Right hindlimb (tissue), 1 donor: ENCODE measurements around the gene ZNF263.

Experiments
- DNase-seq: peaks from one replicate; pipeline ENCODE4 v3.0.0-alpha.2; 2018

The ZNF263 gene

DNA sequence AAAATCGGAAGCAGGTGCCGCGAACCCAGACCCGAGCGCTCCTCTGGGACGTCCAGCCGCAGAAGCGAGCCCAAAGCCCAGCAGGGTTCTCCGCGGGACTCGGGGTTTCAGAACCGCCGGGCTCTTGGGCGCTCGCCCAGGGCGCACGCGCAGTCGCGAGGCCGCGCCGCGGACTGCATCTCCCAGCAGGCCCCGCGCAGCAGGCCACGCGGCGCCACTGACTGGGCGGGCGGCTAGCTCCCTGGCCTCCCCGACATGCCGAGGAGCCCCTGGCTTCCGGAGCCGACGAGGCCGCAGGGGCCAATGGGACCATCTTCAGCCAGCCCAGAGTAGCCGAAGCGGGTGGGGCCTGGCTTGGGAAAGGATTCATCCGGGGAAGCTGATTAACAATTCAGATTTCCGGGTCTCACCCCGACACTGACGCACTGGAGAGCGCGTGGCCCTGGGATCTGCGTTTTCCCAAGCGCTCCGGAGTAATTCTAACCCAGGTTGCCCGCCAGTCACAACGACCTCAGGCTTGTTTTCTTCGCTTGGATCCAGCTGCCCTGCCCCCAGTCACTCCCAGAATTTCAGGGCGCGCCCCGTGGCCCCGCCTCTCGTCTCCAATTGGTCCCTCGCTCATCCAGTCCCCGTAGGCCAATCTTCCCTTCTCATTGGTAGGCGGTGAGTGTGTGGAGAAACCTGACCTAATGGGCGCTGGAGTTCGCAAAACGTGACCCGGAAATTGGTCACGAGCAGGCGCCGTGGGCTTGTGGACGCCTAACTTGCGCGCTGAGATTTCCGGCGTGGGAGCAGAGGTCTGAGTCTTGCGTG is at the start of gene ZNF263:
ZNF263 (plus strand) TSS at position 762 of the 813 bp plus-strand sequence. CDS start 328 bp downstream, outside the sequence.
- DNase-seq, result peak; percentile 98

DNA sequence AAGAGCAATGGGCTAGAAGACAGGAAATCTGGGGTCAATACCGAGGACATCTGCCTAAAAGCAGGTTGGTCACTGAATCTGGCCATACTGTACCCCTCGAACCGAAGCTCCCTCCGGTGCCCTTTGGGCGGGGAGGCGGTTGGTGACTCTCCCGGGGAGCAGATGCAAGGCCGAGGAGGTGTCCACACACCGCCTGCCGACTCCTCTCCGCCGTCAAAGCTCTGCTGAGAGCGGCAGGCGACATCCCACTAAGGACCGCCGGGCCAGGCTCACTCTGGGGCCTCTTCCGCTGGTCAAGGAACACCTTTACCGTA is 48.8 kb upstream of the ZNF263 start:
- DNase-seq, result no peak

DNA sequence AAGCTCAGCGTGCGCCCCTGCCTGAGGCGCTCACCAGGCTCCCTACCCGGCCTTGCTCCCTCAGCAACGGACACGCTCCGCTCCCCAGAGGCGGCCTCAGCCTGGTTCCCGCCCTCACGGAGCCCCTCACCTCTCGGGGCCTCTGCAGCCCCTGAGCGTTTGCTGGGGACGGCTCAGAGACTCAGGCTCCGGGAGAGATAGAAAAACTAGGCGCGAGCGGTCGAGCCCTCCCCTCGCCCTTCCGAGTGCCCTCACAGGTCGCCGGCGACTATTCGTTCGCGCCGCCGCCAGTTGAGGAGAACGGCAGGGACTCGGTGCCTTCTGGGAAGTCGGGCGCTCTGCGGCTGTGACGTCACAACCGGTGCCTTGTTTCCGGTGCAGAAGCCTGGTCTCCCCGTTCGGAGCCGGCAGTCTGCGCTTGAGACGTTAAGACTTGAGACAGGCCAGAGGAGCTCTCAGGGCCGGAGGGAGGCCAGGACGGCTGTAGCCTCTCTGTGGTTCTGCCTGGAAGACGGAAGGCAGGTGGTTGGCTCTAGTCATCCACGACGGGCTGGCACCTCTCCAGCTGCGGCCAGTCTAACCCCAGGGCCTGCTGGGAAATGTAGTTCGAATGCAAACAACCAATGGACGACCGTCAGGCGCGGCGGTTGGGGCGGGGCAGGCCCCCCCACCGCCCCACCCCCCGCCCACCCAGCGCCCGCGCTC is 48.3 kb upstream of the ZNF263 start, which contains the start of gene ZNF200:
ZNF200 (minus strand) TSS at position 302 of the 705 bp plus-strand sequence. CDS start 1,403 bp downstream, outside the sequence.
- peak; percentile 96 for DNase-seq

DNA sequence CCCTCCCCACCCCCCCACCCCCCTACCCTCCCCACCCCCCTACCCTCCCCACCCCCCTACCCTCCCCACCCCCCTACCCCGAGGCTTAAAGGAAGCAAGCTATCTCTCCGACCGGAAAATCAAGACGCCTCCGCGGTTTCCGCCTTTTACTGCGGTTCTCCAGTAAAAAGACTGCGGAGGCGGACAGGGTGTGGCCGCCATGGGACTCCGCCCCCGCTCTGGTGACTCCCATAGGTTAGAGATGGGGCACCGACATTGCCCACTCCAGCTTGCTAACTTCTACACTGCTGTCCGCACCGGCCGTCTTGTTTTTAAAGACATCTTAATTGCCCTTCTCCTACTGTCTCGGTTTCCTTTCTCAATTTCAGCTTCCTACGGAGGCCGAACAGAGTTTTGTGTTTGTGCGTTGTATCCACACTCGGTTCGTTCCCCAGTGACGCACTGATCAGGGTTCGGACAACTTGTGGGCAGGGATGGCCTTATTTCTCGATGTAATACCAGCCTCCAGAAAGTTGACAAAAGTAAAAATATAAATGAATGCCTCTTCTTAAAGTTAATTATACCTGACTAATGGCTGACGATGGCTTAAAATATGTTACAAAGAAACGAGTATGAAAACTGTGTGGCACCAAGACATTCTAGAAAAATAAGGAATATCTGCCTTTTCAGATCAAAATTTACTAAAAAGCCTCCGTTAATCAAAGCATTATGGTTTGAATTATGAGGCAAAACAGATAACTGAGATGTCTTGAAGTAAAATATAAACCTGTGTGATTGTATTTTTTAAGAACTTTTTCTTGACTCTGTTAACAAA is 47.2 kb upstream of the ZNF263 start:
- no peak for DNase-seq

DNA sequence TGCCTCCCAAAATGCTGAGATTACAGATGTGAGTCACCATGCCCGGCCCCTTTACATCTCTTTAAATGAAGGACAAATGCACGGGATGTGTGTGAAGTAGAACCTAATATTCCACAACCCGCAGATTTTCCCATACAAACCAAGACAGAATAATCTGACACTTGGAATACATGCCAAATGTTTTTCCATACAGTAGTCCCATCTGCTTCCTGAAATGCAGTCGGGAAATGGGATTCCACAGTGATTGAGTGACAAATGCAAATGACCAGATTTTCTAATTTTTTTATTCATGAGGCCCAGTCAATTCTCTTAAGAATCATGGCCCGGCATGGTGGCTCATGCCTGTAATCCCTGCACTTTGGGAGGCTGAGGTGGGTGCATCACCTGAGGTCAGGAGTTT is 41.5 kb upstream of the ZNF263 start:
- DNase-seq, result no peak

DNA sequence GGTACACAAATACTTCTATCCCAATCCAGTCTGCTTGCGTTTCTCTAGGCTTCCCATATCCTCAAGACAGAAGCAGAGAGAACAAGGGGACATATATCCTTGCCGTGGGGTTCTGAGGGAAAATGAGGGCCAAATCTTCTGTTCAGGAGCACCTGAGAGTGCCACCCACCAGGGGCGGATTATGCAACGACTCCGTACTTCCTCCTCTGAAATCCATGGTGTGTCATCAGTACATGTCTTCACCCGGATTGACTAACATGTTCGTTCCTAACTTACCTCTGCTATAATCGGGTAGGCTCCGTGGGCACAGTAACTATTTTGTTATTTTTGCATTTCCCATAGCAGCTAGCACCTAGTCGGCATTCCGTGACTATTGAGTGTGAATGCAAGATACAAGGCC is 40.6 kb upstream of the ZNF263 start:
- no peak for DNase-seq

DNA sequence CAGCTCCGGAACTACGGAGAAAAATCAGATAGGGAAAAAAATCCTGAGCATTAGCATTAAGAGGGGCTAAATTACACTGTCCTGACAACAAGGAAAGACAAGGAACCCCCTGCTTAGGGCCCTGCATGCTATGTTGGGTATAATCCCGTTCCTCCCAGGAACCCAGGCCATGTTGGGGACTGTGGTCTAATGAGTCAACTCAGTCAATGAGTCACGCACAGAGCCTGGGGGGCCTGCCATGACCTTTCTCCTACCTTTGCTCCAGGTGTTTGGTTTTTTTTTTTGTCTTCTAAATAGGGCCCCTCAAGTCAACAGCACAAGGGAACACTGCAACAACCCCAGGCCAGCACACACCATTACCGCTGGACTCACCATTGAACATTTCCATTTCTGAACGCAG is 39.4 kb upstream of the ZNF263 start:
- DNase-seq, result no peak

DNA sequence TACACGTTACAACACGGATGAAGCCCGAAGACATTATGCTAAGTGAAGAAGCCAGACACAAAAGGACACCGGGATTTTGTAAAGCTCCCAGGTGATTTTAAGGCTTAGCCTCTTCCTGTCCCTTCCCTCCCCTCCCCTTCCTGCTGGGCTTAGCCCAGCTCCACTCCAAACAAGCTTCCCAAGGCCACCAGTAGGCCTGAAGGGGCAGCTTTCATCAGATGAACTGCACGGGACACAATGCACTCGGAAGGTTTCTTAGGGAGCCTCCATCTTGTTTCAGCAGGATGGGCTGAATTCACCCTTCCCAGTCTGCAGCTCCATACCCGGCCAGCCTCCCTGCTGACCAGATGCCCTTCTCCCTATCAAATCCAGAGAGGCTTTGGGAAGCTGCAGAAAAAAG is 37.3 kb upstream of the ZNF263 start:
- no peak for DNase-seq

DNA sequence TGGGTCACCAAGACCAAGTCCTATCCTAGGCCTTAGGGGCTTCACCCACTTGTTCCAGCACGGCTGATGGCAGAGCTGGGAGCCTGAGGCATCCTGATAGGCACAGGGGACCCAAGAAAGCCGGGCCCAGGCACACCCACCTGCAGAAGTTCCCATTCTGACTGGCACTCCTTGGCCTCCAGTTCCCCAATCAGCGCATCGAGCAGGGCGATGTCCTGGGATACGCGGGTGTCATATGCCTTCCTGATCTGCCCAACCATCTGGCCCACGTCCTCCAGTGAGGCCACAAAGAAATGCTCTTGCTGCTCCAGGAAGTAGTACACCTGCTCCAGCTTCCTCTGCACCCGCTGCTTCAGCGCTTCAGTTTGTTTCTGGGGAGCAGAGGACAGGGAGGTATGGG is 36.4 kb upstream of the ZNF263 start:
- no peak for DNase-seq

DNA sequence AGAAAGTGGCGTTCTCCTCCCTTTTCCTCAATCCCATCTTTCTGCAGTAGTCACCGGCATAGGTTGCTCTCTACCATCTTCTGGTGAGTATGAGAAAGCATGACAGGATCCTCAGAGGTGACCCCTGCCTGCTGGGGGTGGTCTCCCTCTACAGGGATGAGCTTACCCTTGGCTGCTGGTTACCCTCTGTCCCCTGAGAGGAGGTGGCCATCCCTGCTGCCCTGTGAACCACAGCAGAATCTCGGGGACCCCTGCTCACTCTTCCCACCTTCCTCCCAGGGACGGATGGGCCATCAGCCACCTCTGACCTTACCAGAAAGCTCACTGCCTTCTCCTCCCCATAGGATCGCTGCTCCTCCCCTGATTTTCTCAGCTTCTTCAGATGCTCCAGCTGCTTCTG is 34.7 kb upstream of the ZNF263 start:
- DNase-seq, result no peak

DNA sequence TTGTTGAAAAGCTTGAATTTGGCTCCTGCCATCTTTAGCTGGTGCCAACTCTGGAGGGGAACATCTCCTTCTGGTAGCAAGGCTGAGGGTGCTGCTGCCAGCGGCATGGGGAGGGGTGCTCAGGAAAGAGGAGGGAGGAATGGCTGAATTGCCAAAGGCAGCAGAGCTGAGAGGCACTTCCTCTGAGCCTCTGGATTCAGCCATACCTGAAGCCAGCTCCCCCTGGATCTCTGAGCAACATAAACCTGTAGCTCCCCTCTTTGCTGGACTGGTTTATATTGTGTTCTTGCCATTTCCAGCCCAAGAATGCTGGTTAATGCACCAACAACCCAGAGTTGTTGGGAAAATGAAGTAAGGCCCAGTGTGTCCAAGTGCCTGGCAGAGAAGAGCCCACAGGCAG is 34.3 kb upstream of the ZNF263 start:
- DNase-seq, result no peak

DNA sequence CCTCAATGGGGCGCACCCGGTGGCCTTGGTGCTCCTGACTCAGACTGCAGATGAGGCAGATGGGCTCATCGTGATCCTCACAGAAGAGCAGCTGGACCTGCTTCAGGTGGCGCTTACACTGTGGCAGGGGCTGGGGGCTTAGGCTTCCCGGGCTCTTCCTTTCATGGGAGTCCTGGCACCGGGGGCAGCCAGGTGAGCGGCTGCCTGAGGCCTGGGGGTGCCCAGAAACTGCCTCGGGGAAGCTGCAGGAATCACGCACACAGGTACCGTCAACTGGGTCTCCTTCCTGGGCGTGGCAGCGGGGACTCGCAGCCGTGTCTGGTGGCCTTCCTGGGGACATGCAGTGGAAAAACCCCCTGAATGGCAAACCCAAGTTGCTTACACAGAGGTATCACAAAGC is 33.8 kb upstream of the ZNF263 start:
- no peak for DNase-seq

DNA sequence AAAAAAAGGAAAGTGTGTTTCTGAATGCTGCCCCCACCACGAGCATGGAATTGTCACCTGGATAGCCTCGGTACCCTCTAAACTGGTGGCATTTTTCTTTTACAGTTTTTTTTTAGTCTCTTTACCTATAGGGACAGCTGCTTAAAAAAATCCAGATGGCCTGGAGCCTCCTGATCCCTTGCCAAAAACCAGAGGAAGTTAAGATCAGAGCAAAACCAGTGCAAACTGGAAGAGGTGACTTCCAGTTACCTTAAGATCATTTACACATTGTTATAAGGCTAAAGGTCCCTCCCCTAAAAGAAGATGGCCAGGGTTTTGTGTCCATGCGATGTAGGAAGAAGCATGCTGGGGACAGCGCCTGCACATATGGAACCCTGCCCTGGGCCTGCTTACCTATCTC is 30.3 kb upstream of the ZNF263 start:
- no peak for DNase-seq

DNA sequence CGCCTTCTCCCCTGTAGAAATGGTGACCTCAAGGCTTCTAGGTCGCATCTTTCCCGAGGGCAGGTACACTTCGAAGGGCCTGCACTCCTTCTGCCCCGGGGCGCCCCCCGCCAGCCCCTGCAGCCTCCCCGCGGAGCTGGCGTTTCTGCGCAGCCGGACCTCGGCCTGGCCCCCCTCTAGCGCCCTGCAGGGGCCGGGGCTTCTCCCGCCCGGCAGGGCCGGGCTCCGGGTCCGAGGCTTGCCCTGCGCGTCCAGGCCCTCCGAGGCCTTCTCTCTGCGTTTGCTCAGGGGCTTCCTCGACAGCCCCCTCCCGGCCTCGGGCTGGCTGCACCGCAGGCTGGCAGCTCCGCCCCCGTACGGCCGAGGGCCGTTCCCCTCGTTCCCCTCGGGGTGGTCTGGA is 29.0 kb upstream of the ZNF263 start:
- no peak for DNase-seq

DNA sequence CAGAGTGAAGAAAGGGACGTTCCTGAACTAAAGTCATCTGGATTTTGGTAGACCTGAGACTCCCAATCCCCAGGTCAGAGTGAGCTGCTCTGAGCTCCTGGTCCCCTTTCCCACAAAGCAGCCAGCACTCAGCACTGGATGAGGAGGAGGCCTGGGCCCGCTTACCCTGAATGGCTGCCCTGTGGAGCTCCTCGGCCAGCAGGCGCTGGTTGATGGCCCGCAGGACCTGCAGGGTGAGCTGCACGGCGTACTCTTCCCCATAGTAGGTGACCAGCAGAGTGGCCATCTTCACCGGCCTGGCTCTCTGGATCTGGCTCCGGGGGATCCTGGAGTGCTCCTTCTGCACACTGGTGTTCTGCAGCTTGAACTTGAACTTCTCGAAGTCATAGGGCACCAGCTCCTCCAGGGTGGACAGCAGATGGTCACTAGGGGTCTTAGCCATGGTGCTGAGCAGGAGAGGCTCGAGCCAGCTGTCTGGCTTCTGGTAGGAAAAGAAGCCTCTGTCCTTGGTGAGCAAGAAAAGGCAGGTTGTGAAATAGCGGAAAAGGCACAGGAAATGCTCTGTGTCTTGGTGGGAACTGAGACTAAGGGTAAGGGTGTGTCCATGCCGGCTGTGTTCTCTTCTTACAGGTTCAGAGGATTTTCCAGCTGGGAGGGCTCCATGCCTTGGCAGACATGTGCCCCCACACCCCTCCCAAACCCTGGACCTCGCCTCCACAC is 27.0 kb upstream of the ZNF263 start, which contains the start of gene MEFV:
MEFV (minus strand) TSS at position 488 of the 720 bp plus-strand sequence; CDS start at position 442, 46 bp downstream.
- DNase-seq, result no peak

DNA sequence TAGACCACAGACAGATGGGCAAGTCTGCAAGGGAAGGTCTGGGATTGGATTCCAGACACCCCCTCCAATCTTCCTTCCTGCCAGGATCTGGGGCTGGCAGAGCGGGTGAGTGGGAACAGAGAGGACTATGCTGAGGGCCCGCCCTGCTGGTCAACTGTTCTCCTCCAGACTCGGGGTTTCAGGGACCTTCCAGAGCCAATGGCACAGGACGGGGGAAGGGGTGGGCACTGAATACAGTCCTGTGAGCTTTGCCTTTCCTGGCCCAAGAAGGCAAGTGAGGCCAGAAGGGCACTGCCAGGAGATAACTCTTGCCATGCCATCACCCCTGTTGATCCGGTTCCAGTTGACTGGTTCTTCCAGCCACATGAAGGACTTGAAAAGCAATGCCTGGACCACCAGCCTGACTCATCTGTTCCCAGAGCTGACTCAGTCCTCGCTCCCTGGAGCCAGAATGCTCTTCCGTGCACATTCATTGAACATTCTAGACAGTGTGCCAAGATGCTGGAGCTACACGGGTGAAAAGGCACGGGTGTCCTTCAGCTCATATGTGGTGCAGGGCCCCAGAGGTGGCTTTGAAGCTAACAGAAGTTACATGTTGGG is 26.3 kb upstream of the ZNF263 start:
- DNase-seq, result no peak

DNA sequence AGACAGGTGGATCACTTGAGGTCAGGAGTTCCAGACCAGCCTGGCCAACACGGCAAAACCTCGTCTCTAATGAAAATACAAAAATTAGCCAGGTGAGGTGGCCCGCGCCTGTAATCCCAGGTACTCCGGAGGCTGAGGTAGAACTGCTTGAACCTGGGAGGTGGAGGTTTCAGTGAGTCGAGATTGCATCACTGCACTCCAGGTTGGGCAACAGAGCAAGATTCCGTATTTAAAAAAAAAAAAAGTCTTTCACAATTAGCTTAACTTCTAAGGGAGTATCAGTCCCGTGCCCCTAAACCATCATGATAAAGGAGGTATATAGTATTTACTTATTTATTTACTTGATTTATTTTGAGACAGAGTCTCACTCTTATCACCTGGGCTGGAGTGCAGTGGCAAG is 23.5 kb upstream of the ZNF263 start:
- DNase-seq, result no peak

DNA sequence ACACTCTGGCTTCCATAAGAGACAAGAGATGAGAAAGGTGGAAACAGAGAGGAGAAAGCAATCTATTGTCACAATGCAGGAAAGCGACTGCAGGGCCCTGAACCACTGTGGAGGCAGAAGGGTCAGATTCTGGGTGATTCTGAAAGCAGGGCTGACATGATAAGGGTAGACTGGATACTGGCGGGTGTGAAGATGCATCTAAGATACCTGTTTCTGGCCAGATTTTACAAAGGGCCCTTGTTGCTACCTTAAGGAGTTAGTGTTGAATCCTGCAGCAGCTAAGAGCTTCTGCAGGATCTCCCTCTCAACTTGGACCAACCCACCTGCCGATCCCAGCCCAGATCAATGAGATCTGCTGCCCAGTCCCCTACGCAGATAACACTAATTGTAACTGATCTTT is 20.8 kb upstream of the ZNF263 start:
- DNase-seq, result no peak

DNA sequence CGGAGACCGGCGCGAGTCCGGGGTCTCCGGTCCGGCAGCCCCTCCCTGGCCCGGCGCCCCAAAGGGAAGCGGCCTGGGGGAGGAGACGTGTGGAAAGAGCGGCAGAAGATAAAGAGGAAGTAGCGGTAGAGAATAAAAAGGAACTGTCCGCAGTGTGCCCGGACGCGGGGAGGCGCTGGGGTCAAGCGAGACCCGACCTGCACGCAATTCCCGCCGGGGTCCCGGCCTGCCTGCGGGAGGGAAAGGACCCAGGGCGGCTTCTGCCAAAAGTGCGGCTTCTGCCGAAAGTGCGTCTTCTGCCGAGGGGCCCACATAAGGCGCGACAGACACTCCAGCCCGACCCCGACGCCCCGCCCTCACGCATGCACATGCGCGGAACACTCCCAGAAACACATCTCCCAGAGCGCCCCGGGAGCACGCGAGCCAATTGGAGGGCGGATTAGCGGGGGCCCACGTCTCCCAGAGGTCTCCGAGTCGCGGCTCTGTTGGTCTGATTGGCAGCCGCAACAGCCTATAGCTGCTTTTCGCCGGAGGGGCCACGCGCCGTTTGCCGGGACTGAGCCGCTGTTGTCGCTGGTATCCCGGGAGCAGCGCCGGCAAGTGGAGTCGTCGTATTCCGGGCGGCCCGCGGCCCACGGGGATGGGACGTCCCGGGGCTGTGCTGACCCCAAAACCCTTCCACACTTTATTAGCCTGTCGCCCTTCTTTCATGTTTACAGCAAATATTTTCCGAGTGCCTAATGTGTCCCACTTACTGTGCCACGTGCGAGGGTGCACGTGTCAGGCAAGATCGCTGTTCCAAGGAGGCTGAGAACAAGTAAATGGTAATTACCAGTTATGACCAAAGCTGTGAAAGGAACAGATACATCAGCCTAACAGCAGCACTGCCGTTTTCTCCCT is 18.9 kb upstream of the ZNF263 start:
- DNase-seq, result peak; percentile 99

DNA sequence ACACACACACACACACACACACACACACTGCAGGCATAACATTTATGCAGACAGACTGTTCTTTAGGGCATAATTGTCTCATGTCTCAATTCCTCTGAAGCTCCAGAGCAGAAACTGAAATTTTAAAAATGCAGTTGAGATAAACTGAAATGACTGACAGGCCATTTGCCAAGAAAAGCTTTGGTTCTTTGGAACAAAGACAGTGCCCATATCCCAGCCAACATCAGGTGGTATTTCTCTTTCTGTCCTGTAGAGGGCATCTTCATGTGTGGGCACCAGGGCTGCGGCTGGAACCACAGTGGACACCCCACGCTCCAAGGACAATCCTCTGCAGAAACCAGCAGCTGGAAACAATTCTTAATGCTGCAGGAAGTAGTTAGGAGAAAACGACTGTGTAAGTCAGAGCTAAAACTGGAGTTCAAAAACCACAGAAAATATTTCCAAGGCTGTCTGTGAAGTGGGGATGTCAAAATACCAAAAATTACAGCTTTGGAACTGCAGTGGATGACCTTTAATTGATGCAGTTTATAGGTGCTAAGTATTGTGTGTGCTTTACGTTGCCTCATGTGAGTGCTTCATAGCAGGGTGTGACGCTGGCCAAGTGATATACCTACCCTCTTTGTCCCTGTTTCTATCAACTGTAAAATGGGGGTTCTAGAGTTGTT is 16.3 kb upstream of the ZNF263 start:
- peak; percentile 47 for DNase-seq

DNA sequence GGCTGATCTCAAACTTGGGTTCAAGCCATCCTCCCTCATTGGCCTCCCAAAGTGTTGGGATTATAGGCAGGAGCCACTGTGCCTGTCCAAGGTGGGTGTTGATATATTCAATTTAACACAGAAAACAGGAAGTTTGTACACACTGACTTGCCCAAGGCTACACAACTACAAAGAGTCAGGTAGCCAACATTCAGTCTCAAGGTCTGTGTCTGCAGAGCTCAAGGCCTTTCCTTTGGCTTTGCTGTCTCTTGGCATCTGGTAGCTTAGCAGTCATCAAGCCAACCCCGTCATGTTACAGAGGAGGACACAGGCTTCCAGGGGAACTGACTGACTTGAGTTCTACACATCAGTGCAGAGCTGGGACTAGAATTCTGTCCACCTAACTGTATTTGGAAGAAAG is 15.0 kb upstream of the ZNF263 start:
- no peak for DNase-seq
